NCI-H1092 (cell line): ENCODE measurements around the gene UBTD1.

ENCODE experiments used
- DNase-seq: peaks from one replicate; lab custom pipeline; 2025; lab: John Stamatoyannopoulos, UW

The UBTD1 gene

GRCh38 chr10:97584798-97585438, 86.2 kb downstream of the UBTD1 start:
- no peak for DNase-seq

- DNase-seq, result no peak
Observed at GRCh38 chr10:97585439-97585811, 86.7 kb downstream of the UBTD1 start.

GRCh38 chr10:97587183-97587582, 88.5 kb downstream of the UBTD1 start:
- no peak for DNase-seq

- no peak for DNase-seq
Observed at GRCh38 chr10:97589479-97589878, 90.8 kb downstream of the UBTD1 start, which contains the start of gene C10orf62. TSS of gene C10orf62 (plus strand) at chr10:97589721. CDS start at chr10:97589898, 177 bp downstream.

GRCh38 chr10:97590082-97590747, 91.5 kb downstream of the UBTD1 start:
- no peak for DNase-seq

GRCh38 chr10:97590748-97591495, 92.2 kb downstream of the UBTD1 start:
- DNase-seq, result no peak

DNA sequence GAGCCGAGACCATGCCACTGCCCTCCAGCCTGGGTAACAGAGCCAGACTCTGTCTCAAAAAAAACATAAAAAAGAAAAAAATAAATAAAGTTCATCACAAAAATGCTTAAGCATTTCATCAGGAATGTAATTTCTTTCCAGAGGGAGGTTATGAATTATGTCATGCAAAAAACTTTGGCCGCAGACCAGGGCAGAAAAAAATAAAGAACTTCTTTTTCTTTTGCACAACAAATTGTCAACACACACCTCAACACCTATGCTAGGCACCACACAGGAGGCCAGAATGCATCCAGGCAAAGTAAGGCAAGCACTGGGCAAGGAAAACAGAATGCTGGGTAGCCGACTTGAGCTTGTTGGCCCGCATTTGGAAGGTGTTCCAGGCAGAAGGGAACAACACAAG, 94.7 kb downstream of the UBTD1 start:
- no peak for DNase-seq

DNA sequence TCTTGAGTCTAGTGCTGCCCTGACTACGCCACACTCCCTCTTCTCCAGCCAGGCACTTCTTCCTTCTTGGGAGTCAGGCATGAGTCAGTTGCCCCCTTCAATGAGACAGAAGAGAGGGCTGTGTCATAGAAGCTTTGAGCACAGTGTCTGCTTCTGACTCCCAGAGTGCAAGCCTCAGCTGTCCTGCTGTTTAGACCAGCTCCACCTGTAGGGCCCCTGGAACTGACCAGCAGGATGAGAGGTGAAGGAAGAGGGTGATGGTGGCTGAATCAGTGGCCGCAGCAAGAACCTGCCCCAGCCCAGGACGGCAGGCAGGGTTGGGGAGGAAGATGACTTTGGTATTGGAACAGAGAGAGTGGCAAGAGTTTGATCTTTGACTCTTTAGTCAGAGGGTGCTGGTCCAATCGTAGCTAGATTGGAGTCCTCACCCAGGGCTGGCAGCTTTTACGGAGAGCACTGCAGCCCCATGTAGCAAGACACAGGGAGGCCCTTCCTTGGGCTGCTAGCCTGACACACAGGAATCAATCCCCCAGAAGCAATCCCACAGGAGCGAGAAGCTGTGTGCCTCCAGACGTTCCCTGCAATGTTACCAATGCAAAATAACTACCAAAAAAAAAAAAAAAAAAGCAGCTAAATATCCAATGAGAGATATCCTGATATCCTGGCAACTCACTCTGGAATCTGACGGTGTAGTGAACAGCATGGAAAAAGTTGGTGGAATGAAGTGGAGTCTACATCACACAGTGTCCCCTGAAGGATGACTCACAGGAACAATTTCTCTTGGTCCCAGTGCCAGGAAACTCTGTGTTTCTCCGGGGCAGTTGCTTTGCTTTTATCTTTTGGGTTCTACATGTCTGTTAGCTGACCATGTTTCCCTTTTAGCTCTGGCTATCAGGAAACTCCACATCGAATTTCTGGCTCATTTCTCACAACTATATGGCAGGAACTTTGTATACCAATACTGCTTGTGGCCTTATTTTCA, 97.7 kb downstream of the UBTD1 start:
- DNase-seq, result no peak

GRCh38 chr10:97597778-97598177, 99.1 kb downstream of the UBTD1 start:
- no peak for DNase-seq

GRCh38 chr10:97598407-97599271, 99.9 kb downstream of the UBTD1 start:
- DNase-seq, result no peak

DNA sequence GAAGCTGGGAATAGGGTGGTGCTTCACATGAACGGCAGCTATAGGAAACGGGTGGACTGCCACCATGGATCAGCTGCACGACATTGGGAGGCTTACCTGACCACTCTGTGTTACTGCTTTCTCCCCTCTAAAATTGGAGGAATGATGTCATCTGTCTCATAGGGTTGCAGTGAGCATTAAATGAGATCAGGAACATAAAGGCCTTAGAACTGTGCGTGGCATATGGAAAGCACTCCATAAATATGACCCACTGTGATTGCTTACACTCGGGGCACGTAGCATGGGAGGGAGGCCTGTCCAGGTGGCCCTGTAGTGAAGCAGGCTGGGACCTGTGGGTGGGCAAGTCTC, 100.5 kb downstream of the UBTD1 start:
- no peak for DNase-seq

GRCh38 chr10:97600616-97601015, 101.9 kb downstream of the UBTD1 start:
- no peak for DNase-seq

- no peak for DNase-seq
Observed at GRCh38 chr10:97601268-97602215, 102.8 kb downstream of the UBTD1 start.

- DNase-seq, result no peak
Observed at GRCh38 chr10:97607095-97607636, 108.4 kb downstream of the UBTD1 start.

GRCh38 chr10:97608991-97609561, 110.4 kb downstream of the UBTD1 start:
- no peak for DNase-seq

DNA sequence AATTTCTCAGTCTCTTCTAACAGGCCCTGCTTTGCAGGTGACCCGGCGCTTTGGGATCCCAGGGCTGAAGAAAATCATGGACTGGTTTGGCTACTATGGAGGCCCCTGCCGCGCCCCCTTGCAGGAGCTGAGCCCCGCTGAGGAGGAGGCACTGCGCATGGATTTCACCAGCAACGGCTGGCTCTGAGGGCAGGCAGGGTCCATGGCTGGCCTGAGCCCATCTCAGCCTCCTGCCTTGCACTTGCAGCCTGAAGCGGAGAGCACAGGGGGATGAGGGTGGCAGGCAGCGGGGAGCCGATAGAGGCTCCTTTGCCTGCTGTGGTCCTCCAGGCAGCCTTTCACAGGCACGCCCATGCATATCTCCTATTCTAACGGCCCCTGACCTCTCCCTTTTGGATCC, 112.7 kb downstream of the UBTD1 start:
- no peak for DNase-seq

DNA sequence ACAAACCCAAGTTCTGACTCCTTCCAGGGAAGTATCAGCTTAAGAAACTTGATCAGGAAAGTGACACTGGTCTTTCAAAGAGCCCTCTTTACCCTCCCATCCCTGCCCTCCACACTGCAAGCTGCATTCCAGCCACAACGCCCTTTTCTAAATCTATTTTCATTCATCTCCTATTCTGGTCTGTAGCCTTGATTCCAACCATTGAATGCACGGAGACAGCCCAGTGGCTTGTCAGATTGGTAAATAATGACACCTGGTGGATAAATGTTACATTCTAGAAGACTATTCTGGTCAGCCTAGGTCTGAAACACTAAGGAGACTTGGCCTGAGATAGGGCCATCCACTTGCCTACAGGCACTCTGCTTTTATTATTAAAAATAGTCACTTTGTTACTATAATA, 113.7 kb downstream of the UBTD1 start:
- DNase-seq, result no peak

- DNase-seq, result no peak
Observed at GRCh38 chr10:97618285-97618684, 119.6 kb downstream of the UBTD1 start.

GRCh38 chr10:97618733-97619132, 120.0 kb downstream of the UBTD1 start:
- DNase-seq, result no peak
